Measurements from ENCODE around the gene NOTCH3. TPM values are rescaled to one million over a fixed set of nuclear protein-coding genes. Genes with fewer than 3 reads are reported as not detected.
A peak's percentile ranks its signal among the peaks of the same experiment; 100 is the strongest.

The NOTCH3 gene
- total and polyA plus RNA-seq, 2 of the 8 experiments (the other 6 are each of a cell fraction or from before 2014, with no cell fraction given): 37.5 to 107 TPM

DNA sequence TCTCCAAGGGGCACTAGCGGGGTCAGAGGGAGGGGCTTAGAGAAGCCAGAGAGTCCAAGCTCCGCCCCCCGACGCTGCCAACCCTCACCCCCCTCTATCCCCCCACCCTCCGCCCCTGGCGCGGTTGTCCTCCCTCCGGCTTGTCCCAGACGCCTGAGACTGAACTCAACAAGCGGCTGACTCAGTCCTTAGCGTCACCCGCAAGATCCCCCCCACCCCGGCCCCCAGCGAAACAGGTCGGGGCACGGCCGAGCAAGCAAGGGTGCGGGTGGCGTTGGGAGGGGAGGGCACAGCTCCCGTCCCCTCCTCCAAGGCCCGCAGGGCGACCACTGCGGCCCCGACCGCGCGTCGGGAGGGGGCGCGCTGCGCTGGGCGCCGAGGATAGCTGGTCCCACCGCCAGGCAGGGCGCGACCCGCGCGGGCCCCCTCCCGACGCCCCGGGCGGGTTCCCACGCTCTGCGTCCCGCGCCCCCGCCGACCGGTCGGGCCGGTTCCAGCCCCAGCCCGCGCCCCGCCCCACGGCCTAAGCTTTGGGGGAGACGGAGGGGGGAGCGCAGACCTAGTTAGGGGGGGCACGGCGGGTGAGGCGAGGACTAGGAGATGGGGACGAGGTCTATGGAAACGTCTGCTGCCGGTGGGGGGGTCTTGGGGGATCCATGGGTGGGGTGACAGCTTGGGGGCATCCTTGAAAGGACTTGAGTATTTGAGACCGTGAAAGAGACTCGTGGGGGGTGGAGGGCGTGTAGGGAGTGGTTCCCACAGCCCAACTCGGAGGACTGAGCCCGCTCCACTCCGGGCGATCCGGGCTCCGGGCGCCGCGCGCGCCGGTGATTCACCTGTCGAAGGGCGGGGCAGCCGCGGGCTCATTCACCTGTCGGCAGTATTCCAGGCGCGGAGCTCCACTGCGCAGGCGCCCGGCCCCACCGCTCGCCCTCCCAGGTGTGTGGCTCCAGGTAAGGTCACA, 5.1 kb downstream of the NOTCH3 start (continued):
- TF ChIP-seq POLR2AphosphoS5 (IDR thresholded peaks at IDR 0.05; ENCODE audit: low read depth, low read length) (no peak), SRF (IDR thresholded peaks at IDR 0.05; ENCODE audit: low read depth, low read length) (no peak), HDAC2 (IDR thresholded peaks at IDR 0.05; ENCODE audit: borderline replicate concordance in 1 of 2, low read depth in 2 of 2, low read length in 2 of 2) (no peak), KDM5A (IDR thresholded peaks at IDR 0.05; ENCODE audit: low read length) (no peak), PHF8 (conservative IDR thresholded peaks at IDR 0.05; ENCODE audit: low read depth, low read length) (no peak), EZH2 (IDR thresholded peaks at IDR 0.05; ENCODE audit: low read depth, low read length, severe bottlenecking) (no peak), USF2 (IDR thresholded peaks at IDR 0.05; ENCODE audit: low read length) (no peak), SIRT6 (IDR thresholded peaks at IDR 0.05; ENCODE audit: low read length) (no peak), CTBP2 (IDR thresholded peaks at IDR 0.05; ENCODE audit: borderline replicate concordance, insufficient read depth, insufficient read length, low read length) (no peak), POLR2A (IDR thresholded peaks at IDR 0.05; ENCODE audit: control extremely low read depth in 1 of 2, low read depth in 2 of 2, low read length in 2 of 2) (no peak), RAD21 (IDR thresholded peaks at IDR 0.05 in 1 of 2, conservative IDR thresholded peaks at IDR 0.05 in 1 of 2; ENCODE audit: low read depth in 2 of 2, low read length in 2 of 2) (peak in 1 of 2 experiments; percentile 35; a peak in 2 of 4 replicates), SP1 (IDR thresholded peaks at IDR 0.05; ENCODE audit: low read depth, low read length) (peak; percentile 97), TBP (IDR thresholded peaks at IDR 0.05; ENCODE audit: low read depth, low read length) (no peak), TEAD4 (IDR thresholded peaks at IDR 0.05; ENCODE audit: low read depth, low read length) (no peak), GABPA (IDR thresholded peaks at IDR 0.05; ENCODE audit: borderline replicate concordance, insufficient read depth, low read length) (no peak)
- TF ChIP-seq, protein P1, sequence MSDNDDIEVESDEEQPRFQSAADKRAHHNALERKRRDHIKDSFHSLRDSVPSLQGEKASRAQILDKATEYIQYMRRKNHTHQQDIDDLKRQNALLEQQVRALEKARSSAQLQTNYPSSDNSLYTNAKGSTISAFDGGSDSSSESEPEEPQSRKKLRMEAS (IDR thresholded peaks at IDR 0.05): no peak
- TF ChIP-seq, protein P2, sequence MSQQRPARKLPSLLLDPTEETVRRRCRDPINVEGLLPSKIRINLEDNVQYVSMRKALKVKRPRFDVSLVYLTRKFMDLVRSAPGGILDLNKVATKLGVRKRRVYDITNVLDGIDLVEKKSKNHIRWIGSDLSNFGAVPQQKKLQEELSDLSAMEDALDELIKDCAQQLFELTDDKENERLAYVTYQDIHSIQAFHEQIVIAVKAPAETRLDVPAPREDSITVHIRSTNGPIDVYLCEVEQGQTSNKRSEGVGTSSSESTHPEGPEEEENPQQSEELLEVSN (IDR thresholded peaks at IDR 0.05): no peak

Data from H1 (cell line).